Islet precursor cell (in vitro differentiated cells): ENCODE results near the gene STEAP3.
"Not testable (repeated sequence)": the region's sequence is repeated elsewhere in the genome, so short reads cannot be mapped to it uniquely, and the experiment has no call there.

ENCODE experiments used
- DNase-seq: peaks from one replicate; pipeline ENCODE4 v3.0.0-alpha.2; 2018

Gene STEAP3

GRCh38 chr2:119266091-119266589, 42.5 kb downstream of the STEAP3 start:
- no peak for DNase-seq

- DNase-seq = peak; percentile 32
Observed at GRCh38 chr2:119267604-119268003, 44.0 kb downstream of the STEAP3 start.

DNA sequence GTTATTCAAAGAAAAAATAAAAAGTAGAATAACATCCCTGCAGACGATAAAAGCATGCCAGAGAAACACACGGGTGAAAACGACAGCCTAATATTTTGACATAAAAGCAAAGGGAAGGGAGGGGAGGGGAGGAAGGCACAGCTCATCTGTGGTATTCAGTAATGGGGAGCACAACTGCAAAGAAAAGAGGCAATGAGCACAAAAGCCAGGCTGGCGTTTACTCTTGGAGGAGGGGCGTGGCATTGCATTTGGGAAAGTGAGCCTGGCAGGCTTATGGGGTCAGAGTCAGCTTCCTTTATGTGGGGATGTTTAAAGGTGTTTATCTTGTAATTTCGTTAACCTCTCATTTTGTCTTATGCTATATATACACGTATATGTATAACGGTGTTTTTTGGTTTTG, 53.2 kb downstream of the STEAP3 start:
- DNase-seq = peak; percentile 12

DNA sequence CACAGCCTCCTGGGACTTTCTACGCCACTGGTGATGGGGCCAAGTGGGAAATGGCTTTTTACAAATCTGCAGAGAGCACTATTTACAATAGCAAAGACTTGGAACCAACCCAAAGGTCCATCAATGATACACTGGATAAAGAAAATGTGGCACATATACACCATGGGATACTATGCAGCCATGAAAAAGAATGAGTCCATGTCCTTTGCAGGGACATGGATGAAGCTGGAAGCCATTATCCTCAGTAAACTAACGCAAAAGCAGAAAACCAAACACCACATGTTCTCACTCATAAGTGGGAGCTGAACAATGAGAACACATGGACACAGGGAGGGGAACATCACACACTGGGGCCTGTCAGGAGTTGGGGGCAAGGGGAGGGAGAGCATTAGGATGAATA, 54.8 kb downstream of the STEAP3 start:
- DNase-seq = not testable (repeated sequence)

DNA sequence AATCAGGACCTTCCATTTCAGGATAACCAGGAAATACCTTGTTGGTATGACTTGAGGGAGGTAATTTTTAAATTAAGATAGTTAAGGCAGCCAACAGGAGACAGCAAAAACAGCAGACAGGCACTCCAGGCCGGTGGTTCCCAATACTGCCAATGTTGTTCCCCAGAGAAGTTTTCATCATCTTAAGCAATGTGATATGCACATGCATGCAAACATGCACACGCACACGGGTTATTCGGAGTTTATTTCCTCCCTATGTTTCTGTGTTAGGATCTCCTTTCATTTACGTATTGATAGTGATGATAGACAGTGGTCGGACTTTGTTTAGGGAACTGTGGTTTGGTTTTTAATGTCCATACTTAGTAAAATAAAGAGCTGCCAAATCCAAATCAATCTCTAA, 55.3 kb downstream of the STEAP3 start:
- DNase-seq = no peak

- peak; percentile 52 for DNase-seq
Observed at GRCh38 chr2:119279666-119280065, 56.0 kb downstream of the STEAP3 start.

GRCh38 chr2:119280680-119281079, 57.0 kb downstream of the STEAP3 start:
- DNase-seq = no peak

DNA sequence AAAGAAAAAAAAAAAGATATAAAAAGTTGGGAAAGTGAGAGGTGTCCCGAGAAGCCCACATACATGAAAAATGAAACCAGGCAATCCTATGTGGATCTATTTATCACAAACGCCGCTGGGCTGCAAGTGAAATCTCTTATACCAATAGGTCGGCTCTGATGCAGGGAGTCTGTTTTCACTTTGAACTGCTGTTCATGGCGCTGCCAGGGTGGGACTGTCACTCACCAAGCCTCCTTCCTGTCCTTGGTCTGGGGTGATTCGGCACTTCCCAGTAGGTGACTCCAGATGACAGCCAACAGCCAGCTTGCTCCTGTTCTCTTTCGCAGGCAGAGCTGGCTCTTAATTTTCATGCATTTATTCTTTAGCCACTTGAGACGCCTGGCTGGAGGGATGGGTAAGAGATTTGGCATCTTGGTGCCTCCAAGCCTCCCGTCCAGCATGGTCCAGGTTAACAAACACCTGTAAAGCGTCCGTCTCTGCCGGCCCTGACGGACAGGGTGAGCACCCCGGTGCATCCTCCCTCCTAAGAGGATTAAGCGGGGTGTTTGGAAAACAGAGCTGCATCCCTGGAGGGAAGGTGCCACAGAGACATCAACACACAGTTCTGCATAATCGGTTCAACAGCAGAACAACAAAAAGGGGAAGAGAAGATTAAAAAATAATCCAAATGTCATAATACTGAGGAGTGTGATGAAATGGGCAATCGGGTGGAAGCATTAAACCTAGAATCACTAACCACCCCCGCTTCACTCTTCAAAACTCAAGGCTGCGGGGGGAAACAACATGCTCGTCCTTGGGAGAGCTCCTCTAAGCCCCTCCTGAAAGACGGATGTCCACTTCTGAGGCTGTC, 58.7 kb downstream of the STEAP3 start:
- DNase-seq = peak; percentile 32

DNA sequence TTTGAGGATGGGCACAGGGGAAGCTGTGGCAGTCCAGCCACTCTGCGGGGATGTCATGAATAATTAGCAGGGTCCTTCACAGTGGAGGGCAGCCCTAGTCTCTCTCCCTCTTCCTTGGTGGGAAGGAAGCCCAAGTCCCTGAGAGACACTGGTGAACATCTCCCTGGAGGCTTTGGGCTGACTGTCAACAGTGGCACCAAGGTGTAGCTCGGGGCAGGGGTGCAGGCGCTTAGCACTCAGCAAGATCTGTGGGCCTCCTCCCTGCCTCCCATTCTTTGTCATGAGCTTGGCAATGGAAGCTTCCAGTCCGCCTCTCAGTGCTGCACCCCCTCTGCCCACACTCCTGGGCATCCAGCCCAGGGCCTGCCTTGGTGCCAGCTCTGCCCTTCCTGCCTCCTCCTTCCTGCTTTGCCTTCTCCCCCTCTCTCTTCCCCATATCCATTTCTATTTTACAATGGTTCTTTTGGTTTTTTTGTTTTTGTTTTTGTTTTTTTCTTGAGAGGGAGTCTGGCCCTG, 59.4 kb downstream of the STEAP3 start:
- peak; percentile 22 for DNase-seq

DNA sequence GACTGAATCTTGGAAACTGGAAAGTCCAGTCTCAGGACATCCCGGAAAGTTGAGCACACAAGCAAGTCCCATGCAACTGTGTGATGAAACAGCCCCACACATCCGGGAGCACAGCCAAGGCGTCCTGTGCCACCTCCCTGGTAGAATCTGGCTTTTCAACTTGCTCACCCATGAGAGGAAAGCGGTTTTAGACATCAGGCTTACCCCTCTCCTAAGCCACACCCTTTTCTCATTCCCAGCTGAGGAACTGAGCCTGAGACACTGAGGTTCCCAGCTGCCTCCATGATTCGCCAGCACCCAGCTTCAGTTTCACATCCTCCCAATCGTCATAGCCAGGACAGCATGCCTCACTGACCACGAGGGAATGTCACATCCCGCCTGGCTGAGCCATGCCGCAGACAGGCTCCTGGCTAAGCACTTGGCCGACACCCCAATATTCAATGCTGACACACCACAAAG, 60.3 kb downstream of the STEAP3 start:
- DNase-seq = peak; percentile 62

DNA sequence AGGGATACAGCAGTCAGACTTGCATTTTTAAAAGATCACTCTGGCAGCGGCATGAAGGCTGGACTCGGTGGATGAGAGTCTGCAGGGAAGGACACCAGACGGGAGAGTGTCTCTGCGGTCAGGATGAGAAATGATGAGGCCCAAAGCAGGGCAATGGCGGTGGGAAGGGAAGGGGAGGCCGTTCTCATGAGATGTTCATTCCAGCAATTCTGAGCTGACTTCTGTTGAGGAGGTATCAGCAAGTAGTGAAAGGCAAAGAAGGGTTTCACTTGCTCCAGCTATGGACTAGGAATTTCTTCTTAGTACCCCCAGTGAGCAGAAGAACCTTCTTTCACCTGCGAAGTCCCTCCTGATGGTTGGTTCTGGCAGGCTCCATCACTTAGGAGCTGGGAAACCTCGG, 63.0 kb downstream of the STEAP3 start:
- DNase-seq = no peak

- DNase-seq = no peak
Observed at GRCh38 chr2:119288576-119288975, 64.9 kb downstream of the STEAP3 start.

- no peak for DNase-seq
Observed at GRCh38 chr2:119289093-119289492, 65.5 kb downstream of the STEAP3 start.

- no peak for DNase-seq
Observed at GRCh38 chr2:119289642-119290041, 66.0 kb downstream of the STEAP3 start.

GRCh38 chr2:119290859-119291587, 67.4 kb downstream of the STEAP3 start:
- peak; percentile 93 for DNase-seq

GRCh38 chr2:119291588-119292167, 68.0 kb downstream of the STEAP3 start:
- no peak for DNase-seq

DNA sequence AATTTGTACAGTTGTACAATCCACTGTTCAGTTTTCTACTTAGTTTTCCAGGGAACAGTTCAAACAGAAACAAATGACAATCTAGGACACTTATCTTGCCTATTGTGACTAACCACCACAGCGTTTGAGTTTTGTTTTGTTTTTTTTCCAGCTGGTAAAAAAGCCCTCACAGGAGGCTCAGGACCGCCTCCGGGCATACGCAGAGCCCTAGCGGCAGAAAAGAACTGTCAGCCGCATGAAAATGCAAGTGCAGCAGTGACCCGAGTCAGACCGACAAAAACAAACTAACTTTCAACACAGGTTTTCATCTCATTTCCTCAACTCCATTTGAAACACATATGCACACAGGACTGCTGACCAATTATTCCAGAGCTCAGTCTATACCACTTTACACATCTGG, 68.6 kb downstream of the STEAP3 start:
- no peak for DNase-seq

GRCh38 chr2:119293254-119293653, 69.6 kb downstream of the STEAP3 start:
- no peak for DNase-seq

GRCh38 chr2:119293900-119294299, 70.3 kb downstream of the STEAP3 start:
- no peak for DNase-seq

- DNase-seq = no peak
Observed at GRCh38 chr2:119294671-119295070, 71.0 kb downstream of the STEAP3 start.

GRCh38 chr2:119295688-119296375, 72.2 kb downstream of the STEAP3 start:
- DNase-seq = no peak

GRCh38 chr2:119301413-119301812, 77.8 kb downstream of the STEAP3 start:
- DNase-seq = no peak

- no peak for DNase-seq
Observed at GRCh38 chr2:119304847-119305246, 81.2 kb downstream of the STEAP3 start.
